NT2/D1 (cell line): Measurements from ENCODE around the gene SLC26A3.

Experiments used
- YY1 ChIP-seq: IDR thresholded peaks from 2 replicates; pipeline ENCODE4 v1.6.1; 2011; ENCODE audit not compliant: insufficient read length, insufficient read depth
- ZNF274 ChIP-seq: IDR thresholded peaks from 2 replicates; pipeline ENCODE4 v1.6.1; 2011; ENCODE audit warnings: mild to moderate bottlenecking, low read depth, low read length

GRCh38 chr7:107726356-107727130 is 76.5 kb downstream of the SLC26A3 start:
- no peak for TF ChIP-seq ZNF274
- TF ChIP-seq YY1, result no peak
